HG03558 (cell line): ENCODE measurements around the gene RACGAP1.

Experiments
- ATAC-seq: cut with Tn5 transposase; IDR thresholded peaks from one replicate; pipeline ENCODE4 v1.9.1; 2021; ENCODE audit warnings: moderate number of reproducible peaks; ENCODE audit not compliant: unreplicated experiment; ENCODE audit errors: extremely low read depth

Gene RACGAP1

GRCh38 chr12:50057000-50057841 lies 31.9 kb upstream of the RACGAP1 start, which contains the start of gene ASIC1:
TSS of gene ASIC1 (plus strand) at chr12:50057596. CDS start at chr12:50058767, 1,171 bp downstream.
- ATAC-seq: no peak

GRCh38 chr12:50056639-50056976 lies 31.3 kb upstream of the RACGAP1 start:
- no peak for ATAC-seq

DNA sequence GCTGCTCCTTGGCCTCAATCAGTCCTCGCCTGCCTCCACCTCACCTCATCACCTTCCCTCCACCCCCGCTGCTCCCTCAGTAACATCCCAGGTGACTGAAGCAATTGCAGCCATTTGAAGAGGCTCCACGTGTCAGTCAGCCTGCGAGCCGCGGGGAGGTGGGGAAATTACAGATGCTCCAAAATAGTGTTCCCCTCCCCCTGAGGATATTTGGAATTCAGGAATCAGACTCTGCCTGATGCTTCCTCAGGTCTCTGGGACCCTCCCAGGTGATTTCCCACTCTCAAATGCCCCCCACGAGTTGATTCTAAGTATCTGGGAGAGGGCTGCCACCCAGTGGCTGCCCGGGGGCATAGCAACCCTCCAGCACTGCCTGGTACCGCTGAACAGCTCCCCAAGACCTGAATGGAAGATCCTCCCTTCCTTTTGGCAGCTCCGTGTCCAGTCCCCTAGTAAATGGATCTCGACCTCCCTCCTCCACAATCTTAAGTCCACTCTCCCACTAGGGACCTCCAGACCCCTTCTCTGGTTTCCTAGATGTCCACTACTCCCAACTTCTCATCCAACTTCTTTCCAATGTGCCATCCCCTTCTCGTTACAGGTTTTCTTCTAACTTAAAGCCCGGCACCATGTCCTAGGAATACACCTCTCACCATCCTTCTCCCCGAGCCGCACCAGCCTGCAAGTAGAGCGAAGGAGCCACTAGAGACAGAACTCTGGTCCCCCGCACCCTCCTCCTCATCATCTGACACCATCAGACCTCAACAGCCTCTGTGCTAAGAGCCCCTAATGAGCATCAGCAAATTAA lies 30.7 kb upstream of the RACGAP1 start:
- ATAC-seq: no peak

GRCh38 chr12:50053583-50053982 lies 28.3 kb upstream of the RACGAP1 start:
- no peak for ATAC-seq

GRCh38 chr12:50052964-50053363 lies 27.7 kb upstream of the RACGAP1 start:
- no peak for ATAC-seq

DNA sequence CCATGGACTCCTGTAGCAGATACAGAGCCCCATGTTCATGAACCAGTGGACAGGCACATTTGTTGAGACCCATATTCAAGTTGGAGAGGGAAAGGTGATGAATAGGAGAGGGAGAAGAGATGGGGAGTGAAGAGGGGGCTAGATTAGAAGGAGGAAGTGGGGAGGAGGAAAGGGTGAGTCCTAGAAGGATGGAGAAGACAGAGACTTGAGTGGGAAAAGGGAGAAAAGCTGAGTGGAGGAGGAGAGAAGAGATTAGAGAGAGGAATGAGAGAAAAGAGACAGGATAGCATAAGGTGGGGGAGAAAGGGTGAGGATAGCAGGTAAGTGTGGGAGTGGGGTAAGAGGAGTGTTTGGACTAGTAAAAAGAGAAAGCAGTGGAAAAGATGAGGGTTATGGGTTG lies 27.2 kb upstream of the RACGAP1 start:
- no peak for ATAC-seq

GRCh38 chr12:50051101-50051806 lies 26.0 kb upstream of the RACGAP1 start:
- ATAC-seq: no peak

DNA sequence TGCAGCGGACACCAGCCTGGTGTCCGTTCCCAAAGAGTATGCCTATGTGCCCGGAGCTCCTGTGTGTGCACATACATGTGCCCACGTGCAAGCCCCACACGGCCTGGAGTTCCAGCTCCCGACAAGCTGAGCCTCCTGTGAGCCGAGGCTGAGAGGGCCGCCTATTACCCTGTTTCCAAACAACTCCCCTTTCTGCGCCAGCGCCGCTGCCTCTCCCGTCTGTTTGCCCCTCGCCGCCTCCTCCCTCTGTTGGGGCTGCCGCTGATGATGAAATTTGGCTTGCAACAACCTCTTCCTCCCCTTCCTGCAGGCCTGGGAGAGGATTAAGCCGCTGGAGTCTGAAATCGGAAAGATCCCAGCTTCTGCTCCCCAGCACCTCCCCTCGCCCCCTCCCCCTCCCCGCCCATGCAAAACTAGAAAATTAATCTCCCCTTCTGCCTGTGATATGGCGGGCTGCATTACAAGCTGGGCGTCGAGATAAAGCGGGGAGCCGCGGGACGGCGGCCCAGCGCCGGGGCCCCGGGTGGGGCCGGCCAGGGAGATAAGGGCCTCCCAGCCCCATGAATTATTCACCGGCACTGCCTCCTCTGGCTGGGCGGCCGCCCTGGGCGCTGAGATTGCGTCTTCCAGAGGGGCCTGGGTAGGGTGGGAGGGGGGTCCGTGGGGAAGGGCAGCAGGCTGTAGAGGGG lies 25.3 kb upstream of the RACGAP1 start:
- ATAC-seq: no peak

DNA sequence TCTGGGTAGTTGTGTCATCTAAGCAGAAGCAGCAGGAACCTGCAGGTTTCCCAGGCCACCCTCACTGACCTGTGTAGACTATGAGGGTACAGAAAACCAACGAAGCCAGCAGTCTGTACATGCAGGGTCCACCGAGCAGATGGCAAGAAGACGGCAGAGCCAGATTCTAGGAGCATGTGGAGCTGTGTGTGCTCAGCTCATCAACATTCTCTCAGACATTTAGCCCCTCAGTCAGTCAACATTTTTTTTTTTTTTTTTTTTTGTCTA lies 24.8 kb upstream of the RACGAP1 start:
- ATAC-seq: no peak

DNA sequence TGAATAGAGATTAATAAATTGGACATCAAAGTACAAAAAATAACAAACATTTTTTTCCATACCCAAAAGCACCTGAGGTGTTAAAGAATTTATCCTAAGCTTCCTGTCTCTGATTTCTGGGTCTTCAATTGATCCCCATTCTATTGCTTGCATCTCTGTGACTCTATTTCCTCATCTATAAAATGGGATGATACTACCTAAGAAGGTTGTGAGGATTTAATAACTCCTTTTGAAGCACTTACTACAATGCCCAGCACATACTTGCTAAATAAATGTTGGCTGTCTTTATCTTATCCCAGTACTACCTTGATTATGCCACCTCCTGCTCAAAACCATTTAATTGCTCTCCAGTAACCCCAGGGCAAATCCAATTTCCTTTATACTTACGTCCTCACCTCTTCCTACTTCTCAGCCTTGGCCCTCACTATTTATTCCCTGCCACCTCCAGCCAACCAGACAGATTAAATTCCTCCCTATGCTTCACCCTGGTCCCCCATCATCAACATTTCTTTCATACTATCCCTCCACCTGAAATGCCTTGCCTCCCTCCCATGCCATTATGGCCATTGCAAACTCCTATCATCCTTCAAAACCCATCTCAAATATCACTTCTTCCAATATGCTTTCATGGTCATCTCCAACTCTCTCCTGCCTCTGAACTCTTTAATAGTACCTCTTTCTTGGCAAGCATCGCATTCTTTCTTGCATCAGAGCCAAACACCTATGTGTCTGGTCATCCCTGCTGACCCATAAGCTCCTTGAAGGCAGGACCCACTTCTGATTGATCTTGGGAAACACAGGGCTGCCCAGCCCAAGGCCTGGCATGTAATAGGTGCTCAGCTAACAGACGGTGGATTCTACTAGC lies 24.2 kb upstream of the RACGAP1 start:
- ATAC-seq: no peak

- no peak for ATAC-seq
Observed at GRCh38 chr12:50047693-50048250, 22.5 kb upstream of the RACGAP1 start.

DNA sequence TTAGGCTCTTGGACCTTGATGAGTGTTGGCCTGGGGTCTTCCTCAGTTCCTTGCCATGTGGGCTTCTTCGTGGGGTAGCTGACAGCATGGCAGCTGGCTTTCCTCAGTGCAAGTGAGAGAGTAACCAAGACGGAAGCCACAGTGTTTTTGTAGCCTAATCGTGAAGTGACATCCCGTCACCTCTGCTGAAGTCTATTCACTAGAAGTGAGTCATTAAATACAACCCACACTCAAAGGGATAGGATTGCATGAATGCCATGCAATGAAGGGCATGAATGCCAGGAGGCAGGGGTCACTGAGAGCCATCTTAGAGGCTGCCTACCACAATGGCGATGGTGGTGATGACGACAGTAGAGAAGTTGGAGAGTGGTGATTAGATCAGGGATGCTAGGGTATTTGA lies 18.6 kb upstream of the RACGAP1 start:
- ATAC-seq: no peak

DNA sequence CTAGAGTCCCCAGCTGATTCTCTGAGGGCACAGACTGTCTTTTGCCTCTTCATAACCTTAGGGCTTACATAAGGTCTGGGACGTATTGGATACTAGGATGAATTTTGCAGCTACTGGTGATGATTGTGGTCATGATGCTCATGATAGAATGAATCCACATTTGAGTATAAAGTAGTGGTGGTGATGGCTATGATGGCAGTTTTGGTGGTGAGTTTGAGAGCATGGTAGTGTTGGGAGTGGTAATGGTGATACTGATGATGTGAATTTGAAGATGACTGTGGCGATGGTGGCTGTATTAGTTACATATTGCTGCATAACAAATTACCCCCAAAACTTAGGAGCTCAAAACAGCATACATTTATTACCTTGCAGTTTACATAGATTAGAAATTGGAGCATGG lies 18.0 kb upstream of the RACGAP1 start:
- no peak for ATAC-seq

DNA sequence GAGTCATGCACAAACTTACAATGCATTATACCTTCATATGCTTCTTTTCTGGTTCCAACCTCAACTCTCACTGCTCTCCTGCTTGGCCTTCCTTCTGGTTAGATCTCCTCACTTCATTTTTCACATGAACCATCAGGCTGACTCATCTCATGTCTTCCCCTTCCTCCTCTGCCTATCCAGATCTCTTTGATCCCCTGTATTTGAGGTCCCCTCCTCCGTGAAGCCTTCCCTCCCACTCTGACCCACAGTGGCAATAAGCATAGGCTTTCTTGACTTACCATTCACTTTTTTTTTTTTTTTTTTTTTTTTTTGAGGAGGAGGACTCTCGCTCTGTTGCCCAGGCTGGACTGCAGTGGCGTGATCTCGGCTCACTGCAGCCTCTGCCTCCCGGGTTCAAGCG lies 17.4 kb upstream of the RACGAP1 start:
- no peak for ATAC-seq

DNA sequence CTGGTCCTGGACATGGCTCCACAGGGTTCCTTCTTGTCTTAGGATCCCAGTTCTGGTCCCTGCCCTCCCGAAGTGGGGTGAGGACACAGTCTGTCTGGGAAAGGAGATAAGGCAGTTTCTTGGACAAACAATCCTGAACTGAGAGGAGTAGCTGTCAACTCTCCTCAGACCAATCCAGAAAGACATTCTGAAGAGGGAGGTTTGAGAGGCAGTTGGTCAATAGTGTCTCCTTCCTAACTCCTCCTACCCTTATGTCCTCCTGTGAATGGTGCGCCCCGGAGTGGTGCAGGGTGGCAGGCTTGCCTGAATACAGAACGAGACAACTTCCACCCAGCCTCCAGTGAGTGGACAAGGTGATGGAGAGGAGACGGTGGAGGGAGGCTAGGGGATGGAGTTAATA lies 16.7 kb upstream of the RACGAP1 start:
- no peak for ATAC-seq

DNA sequence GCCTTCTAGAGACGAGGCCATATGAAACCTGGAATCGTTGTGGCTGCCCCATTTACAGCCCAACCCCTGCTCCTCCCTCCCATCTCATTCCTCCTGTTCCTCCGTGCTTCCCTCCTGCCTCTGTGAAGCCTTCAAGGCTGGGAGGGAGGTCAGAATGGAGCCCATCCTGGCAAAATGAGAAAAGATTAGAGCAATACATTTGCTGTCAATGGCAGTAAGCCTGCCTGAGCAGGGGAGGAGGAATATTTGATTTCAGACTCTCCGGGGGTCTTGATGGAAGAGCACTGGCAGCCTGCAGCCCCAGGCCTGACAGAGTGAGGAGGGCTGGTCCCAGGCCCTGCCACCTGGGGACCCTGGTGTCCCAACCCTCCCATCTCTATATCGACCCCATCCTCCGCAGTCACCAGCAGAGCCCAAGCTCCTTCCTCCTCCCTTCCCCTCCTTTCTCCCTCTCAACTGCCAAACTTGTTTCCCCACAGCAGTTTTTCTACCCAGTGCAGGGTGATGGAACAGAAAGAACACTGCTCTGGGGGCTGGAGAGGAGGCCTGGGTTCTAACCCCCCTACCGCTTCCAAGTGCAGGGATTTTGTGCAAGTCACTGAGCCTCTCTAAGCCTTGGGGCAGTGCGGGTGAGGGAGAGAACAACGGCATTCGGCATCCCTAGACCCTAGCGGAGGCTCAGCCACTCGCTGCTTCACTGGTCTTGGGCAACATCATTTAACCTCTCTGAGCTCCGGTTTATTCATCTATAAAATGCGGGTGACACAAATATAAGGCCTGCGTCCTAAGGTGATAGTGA lies 16.0 kb upstream of the RACGAP1 start:
- no peak for ATAC-seq

- ATAC-seq: no peak
Observed at GRCh38 chr12:50040657-50041056, 15.4 kb upstream of the RACGAP1 start.

- ATAC-seq: no peak
Observed at GRCh38 chr12:50039151-50039835, 14.0 kb upstream of the RACGAP1 start.
